Jurkat, Clone E6-1 (cell line): ENCODE data around the gene NRROS.

Source experiments
- DNase-seq: peaks from one replicate; pipeline ENCODE4 v3.0.0-alpha.2; 2011; ENCODE audit warnings: low read depth, low spot score
- H3K4me3 ChIP-seq: 2 replicates; pipeline ENCODE4 v1.5.1; 2011; ENCODE audit warnings: mild to moderate bottlenecking, low read length, control low read depth, moderate library complexity

The NRROS gene

DNA sequence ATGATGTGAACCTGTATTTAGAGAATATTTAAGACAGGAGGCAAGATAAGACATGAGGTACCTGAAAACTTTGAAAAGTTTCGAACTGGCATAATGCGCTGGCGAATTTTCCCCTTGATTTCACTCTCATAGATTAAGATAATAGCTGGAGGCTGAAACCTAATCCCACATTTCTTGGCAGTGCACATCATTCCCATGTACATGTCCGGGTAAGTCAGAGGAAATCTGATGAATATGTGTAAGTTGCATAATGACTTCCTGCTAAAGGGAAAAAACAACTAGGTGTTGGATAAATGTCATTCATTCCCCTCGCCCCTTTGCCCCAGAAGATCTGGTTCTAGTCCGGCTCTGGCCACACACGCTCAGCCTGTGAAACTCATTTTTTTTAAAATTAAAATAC is 69.0 kb downstream of the NRROS start:
- DNase-seq = no peak
- no peak overlapping the region for H3K4me3 ChIP-seq
